GM12878 (cell line): ENCODE measurements around the gene ZNF678.

Experiments
- ATF3 ChIP-seq: IDR thresholded peaks from 2 replicates; pipeline ENCODE4 v1.6.1; 2011; ENCODE audit warnings: low read depth, mild to moderate bottlenecking, low read length, moderate library complexity, borderline replicate concordance; ENCODE audit errors: extremely low read depth
- ATF7 ChIP-seq: fragments of 450-650 bp; IDR thresholded peaks from 2 replicates; pipeline ENCODE4 v1.6.1; 2016; ENCODE audit warnings: low read depth, mild to moderate bottlenecking
- CTCF ChIP-seq, 3 experiments: IDR thresholded peaks in 2 of 3; conservative IDR thresholded peaks in 1 of 3; 2 replicates each; pipeline ENCODE4 v1.5.1; 2011; ENCODE audit warnings: low read depth in 3 of 3, low read length in 3 of 3, mild to moderate bottlenecking in 3 of 3, control low read depth in 2 of 3, moderate library complexity in 2 of 3, inconsistent platforms in 1 of 3, mixed read lengths in 1 of 3; ENCODE audit not compliant: control insufficient read depth in 2 of 3, insufficient read depth in 1 of 3; ENCODE audit errors: extremely low read depth in 1 of 3
- ETV6 ChIP-seq, 2 experiments: fragments of 450-650 bp in 1 of 2; IDR thresholded peaks in 1 of 2; conservative IDR thresholded peaks in 1 of 2; 2 replicates each; pipeline ENCODE4 v1.6.1; 2014; ENCODE audit warnings: antibody characterized with exemption in 1 of 2, borderline replicate concordance in 1 of 2, low read depth in 1 of 2, mild to moderate bottlenecking in 1 of 2, moderate library complexity in 1 of 2
- IRF3 ChIP-seq: fragments of 450-650 bp; IDR thresholded peaks from 2 replicates; pipeline ENCODE4 v1.6.1; 2014; ENCODE audit warnings: mild to moderate bottlenecking
- MTA2 ChIP-seq: fragments of 450-650 bp; IDR thresholded peaks from 2 replicates; pipeline ENCODE4 v1.6.1; 2016; ENCODE audit warnings: low read depth, mild to moderate bottlenecking, moderate library complexity
- POLR2A ChIP-seq: IDR thresholded peaks from 2 replicates; pipeline ENCODE4 v1.6.1; 2011; ENCODE audit warnings: low read depth, mild to moderate bottlenecking, low read length
- POLR2AphosphoS2 ChIP-seq: IDR thresholded peaks from 2 replicates; pipeline ENCODE4 v1.6.1; 2011; ENCODE audit warnings: low read depth, mild to moderate bottlenecking, low read length, improper control_type of control experiment, moderate library complexity
- RCOR1 ChIP-seq: conservative IDR thresholded peaks from 2 replicates; pipeline ENCODE4 v1.6.1; 2012; ENCODE audit warnings: low read depth, low read length, improper control_type of control experiment
- SMAD5 ChIP-seq: IDR thresholded peaks from 2 replicates; pipeline ENCODE4 v1.6.1; 2016; ENCODE audit warnings: antibody characterized with exemption, low read depth
- SREBF1 ChIP-seq: IDR thresholded peaks from 2 replicates; pipeline ENCODE4 v1.6.1; 2012; ENCODE audit warnings: mild to moderate bottlenecking, low read length
- SRF ChIP-seq, 2 experiments: IDR thresholded peaks; 2 replicates each; pipeline ENCODE4 v1.6.1; 2011; ENCODE audit warnings: low read depth in 2 of 2, low read length in 2 of 2, mild to moderate bottlenecking in 1 of 2, moderate library complexity in 1 of 2
- ZBED1 ChIP-seq: IDR thresholded peaks from 2 replicates; pipeline ENCODE4 v1.6.1; 2016; ENCODE audit warnings: borderline replicate concordance
- ZZZ3 ChIP-seq: IDR thresholded peaks from 2 replicates; pipeline ENCODE4 v1.6.1; 2011; ENCODE audit warnings: low read depth; ENCODE audit not compliant: control insufficient read depth, insufficient read length

- TF ChIP-seq SREBF1 = no peak
- no peak for TF ChIP-seq POLR2AphosphoS2
- TF ChIP-seq ATF3 = no peak
- no peak for TF ChIP-seq SMAD5
- no peak for TF ChIP-seq ETV6 (conservative IDR thresholded peaks at IDR 0.05 in 1 of 2, IDR thresholded peaks at IDR 0.05 in 1 of 2; ENCODE audit: borderline replicate concordance in 1 of 2, low read depth in 1 of 2)
- no peak for TF ChIP-seq IRF3
- no peak for TF ChIP-seq CTCF (IDR thresholded peaks at IDR 0.05 in 2 of 3, conservative IDR thresholded peaks at IDR 0.05 in 1 of 3; ENCODE audit: control insufficient read depth in 2 of 3, extremely low read depth in 1 of 3, insufficient read depth in 1 of 3, low read depth in 3 of 3, low read length in 3 of 3)
- TF ChIP-seq POLR2A = no peak
- no peak for TF ChIP-seq RCOR1
- no peak for TF ChIP-seq ZBED1
- TF ChIP-seq MTA2 = no peak
- no peak for TF ChIP-seq SRF (IDR thresholded peaks at IDR 0.05; ENCODE audit: low read depth in 2 of 2, low read length in 2 of 2)
- TF ChIP-seq ZZZ3 = no peak
- TF ChIP-seq ATF7 = no peak
Observed at GRCh38 chr1:227562037-227562436, 1.3 kb upstream of the ZNF678 start.
